ENCODE measurements around the gene APOL2.
A peak's percentile ranks its signal among the peaks of the same experiment; 100 is the strongest.
"Not testable (repeated sequence)": the region's sequence is repeated elsewhere in the genome, so short reads cannot be mapped to it uniquely, and the experiment has no call there.

Gene APOL2

DNA sequence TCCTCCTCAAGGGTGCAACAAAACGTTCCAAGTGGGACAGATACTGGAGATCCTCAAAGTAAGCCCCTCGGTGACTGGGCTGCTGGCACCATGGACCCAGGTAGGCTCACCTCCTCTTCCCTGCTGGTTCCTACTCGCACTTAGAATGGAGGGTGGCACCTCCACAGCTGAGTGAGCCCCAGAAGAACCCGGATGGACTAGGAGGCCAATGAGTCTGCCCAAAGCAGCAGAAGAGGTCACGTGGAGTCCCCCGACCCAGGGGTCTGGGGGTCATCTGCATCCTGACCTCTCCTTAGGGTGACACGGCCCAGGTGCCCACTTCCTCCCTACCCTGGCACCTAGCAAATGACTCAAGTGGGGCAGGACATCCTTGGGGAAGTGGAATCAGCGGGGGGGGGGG lies 18.0 kb upstream of the APOL2 start:
- Histone ChIP-seq H3K4me2 (ENCODE audit: low read depth, low read length) (peak overlapping the region; percentile 80; the same call in 1 of the 2 replicates), H3F3A (ENCODE audit: insufficient read depth, low read length) (peaks cover 29% of the 10 kb centered on the region), H2AFZ (ENCODE audit: low read length) (no peak overlapping the region), H3K36me3 (replicated peaks; ENCODE audit: insufficient read depth, low read length) (no peaks in the 10 kb centered on the region), H3K27me3 (replicated peaks; ENCODE audit: insufficient read depth, low read length) (no peaks in the 10 kb centered on the region), H3K9me2 (replicated peaks; ENCODE audit: insufficient read depth, low read length) (no peaks in the 10 kb centered on the region), H3K79me2 (ENCODE audit: low read length) (peaks cover 53% of the 10 kb centered on the region), H3K4me3 (ENCODE audit: low read length) (no peak overlapping the region), H3K4me1 (ENCODE audit: low read length) (peaks cover 44% of the 10 kb centered on the region), H3K9me3 (replicated peaks; ENCODE audit: insufficient read depth, low read length) (no peaks in the 10 kb centered on the region), H3K27ac (ENCODE audit: low read length) (peak overlapping the region; percentile 93; the same call in 1 of the 2 replicates), H3K9ac (ENCODE audit: low read length) (no peak overlapping the region; the same call in 1 of the 2 replicates), H4K20me1 (ENCODE audit: insufficient read depth, low read length) (no peaks in the 10 kb centered on the region)
- no peak for TF ChIP-seq EZH2phosphoT487 (IDR thresholded peaks at IDR 0.05; ENCODE audit: low read length)
- no peak for DNase-seq

DNA sequence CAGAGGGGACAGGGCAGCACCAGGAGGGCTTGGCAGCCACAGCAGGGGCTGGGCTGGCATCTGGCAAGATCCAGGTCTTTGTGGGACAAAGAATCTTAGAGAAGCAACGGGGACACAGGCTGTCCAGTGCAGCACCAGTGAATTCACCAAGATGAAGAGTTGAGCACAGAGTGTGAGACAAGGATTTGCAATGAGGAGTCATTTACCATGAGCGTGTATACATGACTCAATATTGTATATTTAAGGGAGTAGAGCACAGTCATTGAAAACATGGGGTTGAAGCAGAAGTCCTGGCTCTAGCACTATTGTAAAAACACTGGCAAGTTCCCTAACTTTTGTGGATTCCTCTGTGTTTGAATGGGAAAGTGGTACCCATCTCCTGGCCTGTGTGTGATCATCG lies 17.2 kb upstream of the APOL2 start:
- no peaks in the 10 kb centered on the region for H3K9me3 ChIP-seq (replicated peaks; ENCODE audit: insufficient read depth, low read length)
- H3K4me1 ChIP-seq (ENCODE audit: low read length): peaks cover 44% of the 10 kb centered on the region
- H3K4me3 ChIP-seq (ENCODE audit: low read length): no peak overlapping the region
- peaks cover 53% of the 10 kb centered on the region for H3K79me2 ChIP-seq (ENCODE audit: low read length)
- no peak overlapping the region for H3K4me2 ChIP-seq (ENCODE audit: low read depth, low read length)
- H3K27ac ChIP-seq (ENCODE audit: low read length): no peak overlapping the region
- H2AFZ ChIP-seq (ENCODE audit: low read length): no peak overlapping the region
- DNase-seq: no peak
- TF ChIP-seq EZH2phosphoT487 (IDR thresholded peaks at IDR 0.05; ENCODE audit: low read length): no peak
- TF ChIP-seq, protein P1, sequence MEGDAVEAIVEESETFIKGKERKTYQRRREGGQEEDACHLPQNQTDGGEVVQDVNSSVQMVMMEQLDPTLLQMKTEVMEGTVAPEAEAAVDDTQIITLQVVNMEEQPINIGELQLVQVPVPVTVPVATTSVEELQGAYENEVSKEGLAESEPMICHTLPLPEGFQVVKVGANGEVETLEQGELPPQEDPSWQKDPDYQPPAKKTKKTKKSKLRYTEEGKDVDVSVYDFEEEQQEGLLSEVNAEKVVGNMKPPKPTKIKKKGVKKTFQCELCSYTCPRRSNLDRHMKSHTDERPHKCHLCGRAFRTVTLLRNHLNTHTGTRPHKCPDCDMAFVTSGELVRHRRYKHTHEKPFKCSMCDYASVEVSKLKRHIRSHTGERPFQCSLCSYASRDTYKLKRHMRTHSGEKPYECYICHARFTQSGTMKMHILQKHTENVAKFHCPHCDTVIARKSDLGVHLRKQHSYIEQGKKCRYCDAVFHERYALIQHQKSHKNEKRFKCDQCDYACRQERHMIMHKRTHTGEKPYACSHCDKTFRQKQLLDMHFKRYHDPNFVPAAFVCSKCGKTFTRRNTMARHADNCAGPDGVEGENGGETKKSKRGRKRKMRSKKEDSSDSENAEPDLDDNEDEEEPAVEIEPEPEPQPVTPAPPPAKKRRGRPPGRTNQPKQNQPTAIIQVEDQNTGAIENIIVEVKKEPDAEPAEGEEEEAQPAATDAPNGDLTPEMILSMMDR (IDR thresholded peaks at IDR 0.05; ENCODE audit: low read length): no peak
- TF ChIP-seq EZH2 (optimal IDR thresholded peaks at IDR 0.05; ENCODE audit: low read depth, low read length): no peak
- no peak overlapping the region for H3K9ac ChIP-seq (ENCODE audit: low read length)
- peaks cover 29% of the 10 kb centered on the region for H3F3A ChIP-seq (ENCODE audit: insufficient read depth, low read length)
- H3K27me3 ChIP-seq (replicated peaks; ENCODE audit: insufficient read depth, low read length): no peaks in the 10 kb centered on the region
- no peaks in the 10 kb centered on the region for H4K20me1 ChIP-seq (ENCODE audit: insufficient read depth, low read length)
- no peaks in the 10 kb centered on the region for H3K9me2 ChIP-seq (replicated peaks; ENCODE audit: insufficient read depth, low read length)
- no peaks in the 10 kb centered on the region for H3K36me3 ChIP-seq (replicated peaks; ENCODE audit: insufficient read depth, low read length)

DNA sequence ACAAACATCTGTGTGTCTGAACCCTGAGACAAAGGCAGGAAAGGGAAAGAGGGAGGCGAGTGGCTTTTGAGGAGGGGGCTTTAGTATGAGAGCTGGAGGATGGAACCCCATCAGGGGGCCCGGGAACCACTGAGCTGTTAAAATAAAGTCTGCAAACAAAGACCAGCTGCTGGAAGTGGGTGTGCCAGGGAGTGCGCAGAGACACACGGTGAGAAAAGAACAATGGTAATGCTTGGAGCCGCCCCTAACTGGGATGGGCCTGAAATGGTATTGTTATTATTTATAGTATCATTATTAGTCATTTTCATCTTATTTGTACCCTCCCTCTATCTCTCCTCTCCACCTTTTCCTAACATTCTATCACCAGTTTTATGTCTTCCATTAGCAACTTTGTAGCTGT lies 16.2 kb upstream of the APOL2 start:
- H2AFZ ChIP-seq (ENCODE audit: low read length); H3K9ac ChIP-seq (ENCODE audit: low read length); H3K4me3 ChIP-seq (ENCODE audit: low read length); H3K36me3 ChIP-seq (replicated peaks; ENCODE audit: insufficient read depth, low read length); H3K9me3 ChIP-seq (replicated peaks; ENCODE audit: insufficient read depth, low read length); H4K20me1 ChIP-seq (ENCODE audit: insufficient read depth, low read length); H3K27ac ChIP-seq (ENCODE audit: low read length); H3K27me3 ChIP-seq (replicated peaks; ENCODE audit: insufficient read depth, low read length); H3K4me2 ChIP-seq (ENCODE audit: low read depth, low read length); DNase-seq; H3K9me2 ChIP-seq (replicated peaks; ENCODE audit: insufficient read depth, low read length): not testable (repeated sequence)
- Histone ChIP-seq H3F3A (ENCODE audit: insufficient read depth, low read length) (peaks cover 29% of the 10 kb centered on the region), H3K79me2 (ENCODE audit: low read length) (peaks cover 45% of the 10 kb centered on the region), H3K4me1 (ENCODE audit: low read length) (peaks cover 44% of the 10 kb centered on the region)

DNA sequence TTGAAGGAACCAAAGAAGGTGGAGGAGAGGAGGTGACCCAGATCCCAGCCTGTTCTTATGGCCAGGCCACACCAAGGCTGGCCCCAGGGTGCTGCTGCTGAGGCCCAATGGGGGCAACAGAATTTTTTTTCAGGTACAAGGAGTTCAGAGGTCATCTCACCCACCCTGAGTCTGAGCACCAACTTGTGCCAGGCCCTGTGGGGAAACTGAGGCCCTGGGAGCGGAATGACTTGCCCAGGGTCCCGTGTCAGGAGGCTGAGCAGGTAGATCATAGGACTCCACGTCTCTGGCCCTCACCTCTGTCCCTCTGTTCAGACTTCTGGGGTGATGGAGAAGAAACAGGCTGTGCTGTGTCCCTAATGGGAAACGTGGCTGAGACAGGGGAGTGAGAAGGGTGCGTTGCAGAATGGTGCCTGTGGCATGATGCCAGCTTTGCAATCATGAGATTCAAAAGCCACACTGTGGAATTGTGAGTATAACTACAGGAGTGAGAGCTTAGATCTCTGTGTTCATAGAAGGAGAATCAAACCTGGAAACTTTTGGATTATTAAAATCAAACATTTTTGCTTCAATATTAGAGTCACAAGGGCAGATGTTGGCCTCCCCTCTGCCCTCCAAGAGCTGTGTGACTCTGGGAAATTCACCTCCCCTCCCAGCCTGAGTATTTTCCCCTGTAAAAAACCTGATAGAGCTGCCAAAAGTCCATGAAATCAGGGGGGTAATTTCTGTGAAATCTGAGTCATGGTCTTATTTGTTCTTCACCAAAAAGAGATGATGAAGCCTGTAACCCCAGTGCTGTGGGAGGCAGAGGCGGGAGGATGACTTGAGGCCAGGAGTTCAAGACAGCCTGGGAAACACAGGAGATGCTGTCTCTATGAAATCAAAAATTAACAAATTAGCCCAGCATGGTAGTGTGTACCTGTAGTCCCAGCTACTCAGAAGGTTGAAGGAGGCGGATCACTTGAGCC lies 14.5 kb upstream of the APOL2 start:
- peak overlapping the region; percentile 50; the same call in 1 of the 2 replicates for H3K27ac ChIP-seq (ENCODE audit: low read length)
- peak overlapping the region; percentile 67 for H3K9ac ChIP-seq (ENCODE audit: low read length)
- peaks cover 33% of the 10 kb centered on the region for H3K4me1 ChIP-seq (ENCODE audit: low read length)
- no peak for DNase-seq
- no peak for TF ChIP-seq EZH2 (optimal IDR thresholded peaks at IDR 0.05; ENCODE audit: low read depth, low read length)
- TF ChIP-seq EZH2phosphoT487 (IDR thresholded peaks at IDR 0.05; ENCODE audit: low read length): no peak
- TF ChIP-seq, protein P1 (IDR thresholded peaks at IDR 0.05; ENCODE audit: low read length): no peak
- H3K27me3 ChIP-seq (replicated peaks; ENCODE audit: insufficient read depth, low read length): no peaks in the 10 kb centered on the region
- H3K36me3 ChIP-seq (replicated peaks; ENCODE audit: insufficient read depth, low read length): no peaks in the 10 kb centered on the region
- H3K79me2 ChIP-seq (ENCODE audit: low read length): peaks cover 41% of the 10 kb centered on the region
- no peaks in the 10 kb centered on the region for H4K20me1 ChIP-seq (ENCODE audit: insufficient read depth, low read length)
- H2AFZ ChIP-seq (ENCODE audit: low read length): peak overlapping the region; percentile 60
- peak overlapping the region; percentile 68 for H3K4me3 ChIP-seq (ENCODE audit: low read length)
- H3F3A ChIP-seq (ENCODE audit: insufficient read depth, low read length): peaks cover 17% of the 10 kb centered on the region
- no peaks in the 10 kb centered on the region for H3K9me3 ChIP-seq (replicated peaks; ENCODE audit: insufficient read depth, low read length)
- H3K9me2 ChIP-seq (replicated peaks; ENCODE audit: insufficient read depth, low read length): no peaks in the 10 kb centered on the region
- H3K4me2 ChIP-seq (ENCODE audit: low read depth, low read length): peak overlapping the region; percentile 99
